Activated naive CD4-positive, alpha-beta T cell treated with anti-CD3 and anti-CD28 coated beads, Interleukin-2, amount 10 ng/mL, durations not matched to agents 7 days and 5 days (primary cell): Measurements from ENCODE around the gene NEURL3.

Experiments
- CTCF ChIA-PET: fragments of 350-600 bp; sonication (Branson Sonifier 250); formaldehyde crosslinking; loops from one replicate; lab custom pipeline; 2021; ENCODE audit warnings: antibody characterized with exemption; lab: Charles Lee
- DNase-seq: peaks from one replicate; pipeline ENCODE4 v3.0.0-alpha.2; 2020
- H3K27ac Mint-ChIP-seq: one replicate; pipeline ENCODE4 v1.8.0; 2021; ENCODE audit warnings: mild to moderate bottlenecking, moderate library complexity, mixed read lengths
- H3K27me3 Mint-ChIP-seq: one replicate; pipeline ENCODE4 v1.8.0; 2021; ENCODE audit warnings: mild to moderate bottlenecking, mixed read lengths
- H3K36me3 Mint-ChIP-seq: one replicate; pipeline ENCODE4 v1.8.0; 2021; ENCODE audit warnings: mixed read lengths
- H3K4me1 Mint-ChIP-seq: one replicate; pipeline ENCODE4 v1.8.0; 2021; ENCODE audit warnings: mixed read lengths
- H3K4me3 Mint-ChIP-seq: one replicate; pipeline ENCODE4 v1.8.0; 2021; ENCODE audit warnings: mild to moderate bottlenecking, moderate library complexity, mixed read lengths
- H3K9me3 Mint-ChIP-seq: one replicate; pipeline ENCODE4 v1.8.0; 2021; ENCODE audit warnings: mixed read lengths

The NEURL3 gene

GRCh38 chr2:96489663-96490062, 15.5 kb downstream of the NEURL3 start:
- Mint-ChIP-seq H3K36me3 (peaks cover 8% of the 10 kb centered on the region), H3K9me3 (peaks cover 6% of the 10 kb centered on the region), H3K27ac (no peak overlapping the region), H3K4me3 (no peak overlapping the region), H3K4me1 (peaks cover 50% of the 10 kb centered on the region), H3K27me3 (no peaks in the 10 kb centered on the region)
- DNase-seq = no peak
- CTCF ChIA-PET = no interaction called here

- no peak overlapping the region for H3K27ac Mint-ChIP-seq
- CTCF ChIA-PET = interaction anchor here (0.7 to 1.0 kb wide), 2 partner anchors 65 to 81 kb away, joined by 3 to 4 read pairs; no protein-coding TSS in a partner anchor
- DNase-seq = no peak
- peaks cover 7% of the 10 kb centered on the region for H3K36me3 Mint-ChIP-seq
- H3K4me1 Mint-ChIP-seq = peaks cover 54% of the 10 kb centered on the region
- no peaks in the 10 kb centered on the region for H3K27me3 Mint-ChIP-seq
- no peak overlapping the region for H3K4me3 Mint-ChIP-seq
- H3K9me3 Mint-ChIP-seq = peaks cover 4% of the 10 kb centered on the region
Measured at GRCh38 chr2:96489261-96489660, 15.9 kb downstream of the NEURL3 start.

GRCh38 chr2:96486696-96487095, 18.5 kb downstream of the NEURL3 start:
- Mint-ChIP-seq H3K36me3 (peaks cover 4% of the 10 kb centered on the region), H3K4me3 (peak overlapping the region; percentile 91), H3K9me3 (no peaks in the 10 kb centered on the region), H3K27me3 (peaks cover 13% of the 10 kb centered on the region), H3K4me1 (peaks cover 49% of the 10 kb centered on the region), H3K27ac (peak overlapping the region; percentile 97)
- no peak for DNase-seq
- CTCF ChIA-PET = no interaction called here

- peak; percentile 93 for DNase-seq
- Mint-ChIP-seq H3K27ac (peak overlapping the region; percentile 97), H3K27me3 (peaks cover 19% of the 10 kb centered on the region), H3K36me3 (peaks cover 4% of the 10 kb centered on the region), H3K9me3 (no peaks in the 10 kb centered on the region), H3K4me1 (peaks cover 49% of the 10 kb centered on the region), H3K4me3 (peak overlapping the region; percentile 91)
- CTCF ChIA-PET = no interaction called here
Measured at GRCh38 chr2:96485751-96486651, 19.2 kb downstream of the NEURL3 start.

- H3K27me3 Mint-ChIP-seq = peaks cover 19% of the 10 kb centered on the region
- no peaks in the 10 kb centered on the region for H3K9me3 Mint-ChIP-seq
- DNase-seq = no peak
- H3K4me1 Mint-ChIP-seq = peaks cover 49% of the 10 kb centered on the region
- peak overlapping the region; percentile 91 for H3K4me3 Mint-ChIP-seq
- peak overlapping the region; percentile 97 for H3K27ac Mint-ChIP-seq
- CTCF ChIA-PET = no interaction called here
- peaks cover 4% of the 10 kb centered on the region for H3K36me3 Mint-ChIP-seq
Measured at GRCh38 chr2:96485350-96485749, 19.8 kb downstream of the NEURL3 start.

- Mint-ChIP-seq H3K36me3 (peaks cover 4% of the 10 kb centered on the region), H3K4me3 (no peak overlapping the region), H3K27me3 (peaks cover 28% of the 10 kb centered on the region), H3K27ac (peak overlapping the region; percentile 8), H3K9me3 (no peaks in the 10 kb centered on the region), H3K4me1 (peaks cover 40% of the 10 kb centered on the region)
- CTCF ChIA-PET = no interaction called here
- no peak for DNase-seq
Measured at GRCh38 chr2:96484091-96484490, 21.1 kb downstream of the NEURL3 start.

GRCh38 chr2:96477458-96477857, 27.7 kb downstream of the NEURL3 start:
- H3K9me3 Mint-ChIP-seq = no peaks in the 10 kb centered on the region
- no peak for DNase-seq

GRCh38 chr2:96471772-96472171, 33.4 kb downstream of the NEURL3 start:
- no peak for DNase-seq
- H3K27ac Mint-ChIP-seq = no peak overlapping the region
- no peaks in the 10 kb centered on the region for H3K9me3 Mint-ChIP-seq
- CTCF ChIA-PET = interaction anchor here (0.6 to 2.2 kb wide), 4 partner anchors 34 to 489 kb away, joined by 3 to 8 read pairs (median 3); no protein-coding TSS in a partner anchor
- H3K4me1 Mint-ChIP-seq = peaks cover 3% of the 10 kb centered on the region
- H3K27me3 Mint-ChIP-seq = peaks cover 22% of the 10 kb centered on the region
- H3K36me3 Mint-ChIP-seq = no peaks in the 10 kb centered on the region
- no peak overlapping the region for H3K4me3 Mint-ChIP-seq

More at GRCh38 chr2:96477458-96477857, 27.7 kb downstream of the NEURL3 start:
- no peak overlapping the region for H3K27ac Mint-ChIP-seq
- CTCF ChIA-PET = interaction anchor here (0.7 to 1.4 kb wide), 2 partner anchors 33 to 102 kb away, joined by 3 read pairs; no protein-coding TSS in a partner anchor
- H3K36me3 Mint-ChIP-seq = no peaks in the 10 kb centered on the region
- H3K4me1 Mint-ChIP-seq = no peaks in the 10 kb centered on the region
- peaks cover 47% of the 10 kb centered on the region for H3K27me3 Mint-ChIP-seq
- no peak overlapping the region for H3K4me3 Mint-ChIP-seq

GRCh38 chr2:96470636-96471035, 34.5 kb downstream of the NEURL3 start:
- Mint-ChIP-seq H3K27ac (no peak overlapping the region), H3K4me1 (peaks cover 3% of the 10 kb centered on the region), H3K36me3 (no peaks in the 10 kb centered on the region), H3K4me3 (no peak overlapping the region), H3K27me3 (peaks cover 13% of the 10 kb centered on the region), H3K9me3 (no peaks in the 10 kb centered on the region)
- peak; percentile 61 for DNase-seq
- CTCF ChIA-PET = interaction anchor here (2.3 kb wide), 1 partner anchor 64 kb away, joined by 11 read pairs; no protein-coding TSS in a partner anchor

GRCh38 chr2:96470109-96470508, 35.0 kb downstream of the NEURL3 start:
- Mint-ChIP-seq H3K4me1 (peaks cover 3% of the 10 kb centered on the region), H3K4me3 (no peak overlapping the region), H3K9me3 (no peaks in the 10 kb centered on the region), H3K27ac (no peak overlapping the region), H3K36me3 (no peaks in the 10 kb centered on the region), H3K27me3 (peaks cover 10% of the 10 kb centered on the region)
- no peak for DNase-seq
- CTCF ChIA-PET = interaction anchor here (1.3 to 2.3 kb wide), 4 partner anchors 13 to 63 kb away, joined by 3 to 12 read pairs (median 7); partner anchors contain the start of gene NEURL3

- Mint-ChIP-seq H3K4me1 (peaks cover 3% of the 10 kb centered on the region), H3K36me3 (no peaks in the 10 kb centered on the region), H3K9me3 (no peaks in the 10 kb centered on the region), H3K27ac (no peak overlapping the region), H3K27me3 (peaks cover 14% of the 10 kb centered on the region), H3K4me3 (no peak overlapping the region)
- DNase-seq = no peak
- CTCF ChIA-PET = interaction anchor here (0.7 to 2.3 kb wide), 5 partner anchors 14 to 62 kb away, joined by 3 to 12 read pairs (median 3); partner anchors contain the start of gene NEURL3
Measured at GRCh38 chr2:96468904-96469303, 36.3 kb downstream of the NEURL3 start.

GRCh38 chr2:96464651-96465050, 40.5 kb downstream of the NEURL3 start:
- H3K4me1 Mint-ChIP-seq = no peaks in the 10 kb centered on the region
- no peak for DNase-seq
- no peak overlapping the region for H3K4me3 Mint-ChIP-seq
- CTCF ChIA-PET = interaction anchor here (1.0 to 1.1 kb wide), 2 partner anchors 46 to 58 kb away, joined by 3 read pairs; no protein-coding TSS in a partner anchor
- peaks cover 14% of the 10 kb centered on the region for H3K27me3 Mint-ChIP-seq
- peaks cover 7% of the 10 kb centered on the region for H3K9me3 Mint-ChIP-seq
- H3K36me3 Mint-ChIP-seq = no peaks in the 10 kb centered on the region
- H3K27ac Mint-ChIP-seq = no peak overlapping the region

- H3K4me3 Mint-ChIP-seq = no peak overlapping the region
- DNase-seq = no peak
- CTCF ChIA-PET = interaction anchor here (1.0 to 1.1 kb wide), 2 partner anchors 46 to 57 kb away, joined by 3 read pairs; no protein-coding TSS in a partner anchor
- no peak overlapping the region for H3K27ac Mint-ChIP-seq
- H3K27me3 Mint-ChIP-seq = peaks cover 14% of the 10 kb centered on the region
- peaks cover 2% of the 10 kb centered on the region for H3K36me3 Mint-ChIP-seq
- peaks cover 11% of the 10 kb centered on the region for H3K9me3 Mint-ChIP-seq
- H3K4me1 Mint-ChIP-seq = no peaks in the 10 kb centered on the region
Measured at GRCh38 chr2:96464061-96464460, 41.1 kb downstream of the NEURL3 start.

- DNase-seq = no peak
- H3K4me3 Mint-ChIP-seq = no peak overlapping the region
- peaks cover 12% of the 10 kb centered on the region for H3K27me3 Mint-ChIP-seq
- H3K27ac Mint-ChIP-seq = no peak overlapping the region
- H3K36me3 Mint-ChIP-seq = peaks cover 2% of the 10 kb centered on the region
- H3K9me3 Mint-ChIP-seq = peaks cover 16% of the 10 kb centered on the region
- no peaks in the 10 kb centered on the region for H3K4me1 Mint-ChIP-seq
- CTCF ChIA-PET = no interaction called here
Measured at GRCh38 chr2:96463119-96463518, 42.0 kb downstream of the NEURL3 start.
